ENCODE measurements around the gene BCL11B.

GRCh38 chr14:99234961-99235571 lies 36.9 kb downstream of the BCL11B start:
- no peak for TF ChIP-seq POLR2A (IDR thresholded peaks at IDR 0.05)
- TF ChIP-seq CTCF (IDR thresholded peaks at IDR 0.05): no peak

Measured in Peyer's patch (tissue), 4 donors.